IMR-90 (cell line): ENCODE results near the gene GRK5. TPM values are rescaled to one million over a fixed set of nuclear protein-coding genes. Genes with fewer than 3 reads are reported as not detected.
A peak's percentile ranks its signal among the peaks of the same experiment; 100 is the strongest.

Experiments used
- ATAC-seq: fragments of 200-7000 bp; cut with Tn5 transposase; 2 replicates; pipeline ENCODE4 v1.9.1; 2020; ENCODE audit warnings: low read depth, mild to moderate bottlenecking, moderate library complexity
- BruUV-seq: library from RNA; stranded (reverse); fragments of 400-500 nt; replicated peaks from 2 replicates; lab custom pipeline; 2021; lab: Mats Ljungman, UMichigan
- CTCF ChIA-PET: fragments of 300-600 bp; formaldehyde crosslinking; extraction: SDS; loops from one replicate; lab custom pipeline; 2021; ENCODE audit warnings: antibody characterized with exemption; lab: Yijun Ruan, JAX
- POLR2A ChIA-PET: fragments of 300-600 bp; sonication (Branson Sonifier 250); formaldehyde crosslinking; loops from one replicate; lab custom pipeline; 2022; ENCODE audit warnings: antibody characterized with exemption; ENCODE audit not compliant: unreplicated experiment; lab: Charles Lee
- DNase-seq: peaks from one replicate; pipeline ENCODE4 v3.0.0; 2013
- H2AFZ ChIP-seq: replicated peaks from 2 replicates; pipeline ENCODE3; 2013; ENCODE audit warnings: low read length, mild to moderate bottlenecking; ENCODE audit not compliant: poor library complexity
- H2AK5ac ChIP-seq: 2 replicates; pipeline ENCODE4 v1.6.1; 2013; ENCODE audit warnings: low read depth, low read length, inconsistent platforms
- H2AK9ac ChIP-seq: replicated peaks from 2 replicates; pipeline ENCODE3; 2013; ENCODE audit warnings: mild to moderate bottlenecking, low read depth, low read length, moderate library complexity; ENCODE audit not compliant: poor library complexity
- H2BK120ac ChIP-seq: 2 replicates; pipeline ENCODE4 v1.6.1; 2013; ENCODE audit warnings: low read depth, low read length, inconsistent platforms
- H2BK15ac ChIP-seq: 3 replicates; pipeline ENCODE4 v1.6.1; 2013; ENCODE audit warnings: low read depth, low read length, inconsistent platforms
- H2BK20ac ChIP-seq: 2 replicates; pipeline ENCODE4 v1.6.1; 2013; ENCODE audit warnings: low read depth, mild to moderate bottlenecking, inconsistent platforms, low read length, moderate library complexity
- H2BK5ac ChIP-seq: 2 replicates; pipeline ENCODE4 v1.6.1; 2013; ENCODE audit warnings: mild to moderate bottlenecking, low read depth, low read length, inconsistent platforms; ENCODE audit not compliant: poor library complexity, severe bottlenecking
- H3K14ac ChIP-seq: replicated peaks from 2 replicates; pipeline ENCODE4 v1.6.1; 2013; ENCODE audit warnings: low read depth, low read length, inconsistent platforms
- H3K18ac ChIP-seq: 2 replicates; pipeline ENCODE4 v1.6.1; 2013; ENCODE audit warnings: low read depth, low read length, control low read depth
- H3K23ac ChIP-seq: 2 replicates; pipeline ENCODE4 v1.6.1; 2013; ENCODE audit warnings: low read depth, low read length, inconsistent platforms
- H3K27ac ChIP-seq: 2 replicates; pipeline ENCODE4 v1.5.1; 2013; ENCODE audit warnings: mild to moderate bottlenecking, control low read depth, low read length; ENCODE audit not compliant: insufficient read depth
- H3K27me3 ChIP-seq: 2 replicates; pipeline ENCODE4 v1.6.1; 2013; ENCODE audit warnings: low read length; ENCODE audit not compliant: control insufficient read depth, insufficient read depth
- H3K36me3 ChIP-seq: 2 replicates; pipeline ENCODE4 v1.6.1; 2013; ENCODE audit warnings: low read length, mixed read lengths; ENCODE audit not compliant: control insufficient read depth, insufficient read depth
- H3K4ac ChIP-seq: 2 replicates; pipeline ENCODE4 v1.6.1; 2013; ENCODE audit warnings: low read depth, low read length, inconsistent platforms
- H3K4me1 ChIP-seq: 2 replicates; pipeline ENCODE4 v1.6.1; 2013; ENCODE audit warnings: low read length, mixed read lengths; ENCODE audit not compliant: control insufficient read depth, insufficient read depth
- H3K4me2 ChIP-seq: 2 replicates; pipeline ENCODE4 v1.6.1; 2013; ENCODE audit warnings: low read depth, mild to moderate bottlenecking, control low read depth, low read length, moderate library complexity
- H3K4me3 ChIP-seq: 2 replicates; pipeline ENCODE4 v1.5.1; 2013; ENCODE audit warnings: low read depth, mild to moderate bottlenecking, control low read depth, low read length, moderate library complexity; ENCODE audit not compliant: insufficient read depth
- H3K56ac ChIP-seq: 2 replicates; pipeline ENCODE4 v1.6.1; 2013; ENCODE audit warnings: low read length, inconsistent platforms; ENCODE audit not compliant: insufficient read depth; ENCODE audit errors: extremely low read depth
- H3K79me1 ChIP-seq, 2 experiments: 2 replicates each; pipeline ENCODE4 v1.6.1; 2013; ENCODE audit warnings: low read length in 2 of 2, inconsistent platforms in 1 of 2, low read depth in 1 of 2
- H3K9ac ChIP-seq: 2 replicates; pipeline ENCODE4 v1.6.1; 2013; ENCODE audit warnings: low read depth, low read length, control low read depth
- H3K9me1 ChIP-seq: 2 replicates; pipeline ENCODE4 v1.6.1; 2013; ENCODE audit warnings: low read length, inconsistent platforms; ENCODE audit not compliant: insufficient read depth
- H3K9me3 ChIP-seq: 2 replicates; pipeline ENCODE4 v1.6.1; 2013; ENCODE audit warnings: low read length; ENCODE audit not compliant: control insufficient read depth, insufficient read depth
- H4K20me1 ChIP-seq: 2 replicates; pipeline ENCODE4 v1.6.1; 2013; ENCODE audit warnings: low read length, inconsistent platforms; ENCODE audit not compliant: insufficient read depth
- H4K5ac ChIP-seq: 2 replicates; pipeline ENCODE4 v1.6.1; 2013; ENCODE audit warnings: mild to moderate bottlenecking, low read depth, low read length, control low read depth
- H4K8ac ChIP-seq, 2 experiments: 2 replicates each; pipeline ENCODE4 v1.6.1; 2013; ENCODE audit warnings: low read depth in 2 of 2, low read length in 2 of 2, control low read depth in 1 of 2, inconsistent platforms in 1 of 2
- H4K91ac ChIP-seq: 2 replicates; pipeline ENCODE4 v1.6.1; 2013; ENCODE audit warnings: low read depth, low read length, inconsistent platforms; ENCODE audit not compliant: insufficient read depth
- BHLHE40 ChIP-seq: fragments of 150-350 bp; IDR thresholded peaks from 2 replicates; pipeline ENCODE4 v1.6.1; 2016; ENCODE audit warnings: mild to moderate bottlenecking, low read depth, low read length
- CEBPB ChIP-seq: IDR thresholded peaks from 2 replicates; pipeline ENCODE4 v1.6.1; 2012; ENCODE audit warnings: low read depth, low read length, improper control_type of control experiment
- CHD1 ChIP-seq: IDR thresholded peaks from 2 replicates; pipeline ENCODE4 v1.6.1; 2012; ENCODE audit warnings: low read depth, low read length, improper control_type of control experiment
- CTCF ChIP-seq: conservative IDR thresholded peaks from 2 replicates; pipeline ENCODE4 v1.5.1; 2012; ENCODE audit warnings: mild to moderate bottlenecking, low read depth, low read length, improper control_type of control experiment
- ELK1 ChIP-seq: fragments of 150-350 bp; IDR thresholded peaks from 2 replicates; pipeline ENCODE4 v1.6.1; 2016; ENCODE audit warnings: low read depth, mild to moderate bottlenecking, low read length, moderate library complexity, borderline replicate concordance
- FOS ChIP-seq: fragments of 150-350 bp; IDR thresholded peaks from 2 replicates; pipeline ENCODE4 v1.6.1; 2016; ENCODE audit warnings: low read depth, low read length
- MAFK ChIP-seq: IDR thresholded peaks from 2 replicates; pipeline ENCODE4 v1.6.1; 2012; ENCODE audit warnings: low read depth, low read length, improper control_type of control experiment
- MAZ ChIP-seq: IDR thresholded peaks from 2 replicates; pipeline ENCODE4 v1.6.1; 2012; ENCODE audit warnings: low read depth, mild to moderate bottlenecking, low read length, improper control_type of control experiment, moderate library complexity, borderline replicate concordance
- MXI1 ChIP-seq: IDR thresholded peaks from 2 replicates; pipeline ENCODE4 v1.6.1; 2012; ENCODE audit warnings: low read depth, mild to moderate bottlenecking, low read length, moderate library complexity, borderline replicate concordance
- NFE2L2 ChIP-seq: fragments of 150-350 bp; IDR thresholded peaks from 2 replicates; pipeline ENCODE4 v1.6.1; 2016; ENCODE audit warnings: low read depth, mild to moderate bottlenecking, low read length
- POLR2A ChIP-seq: IDR thresholded peaks from 2 replicates; pipeline ENCODE4 v1.6.1; 2012; ENCODE audit warnings: mild to moderate bottlenecking, low read depth, low read length
- RAD21 ChIP-seq: IDR thresholded peaks from 2 replicates; pipeline ENCODE4 v1.6.1; 2012; ENCODE audit warnings: low read length, improper control_type of control experiment
- RCOR1 ChIP-seq: IDR thresholded peaks from 2 replicates; pipeline ENCODE4 v1.6.1; 2012; ENCODE audit warnings: mild to moderate bottlenecking, low read length, improper control_type of control experiment; ENCODE audit not compliant: insufficient replicate concordance
- RFX5 ChIP-seq: IDR thresholded peaks from 2 replicates; pipeline ENCODE4 v1.8.0; 2012; ENCODE audit warnings: low read depth, mild to moderate bottlenecking, low read length, moderate library complexity
- SMC3 ChIP-seq: fragments of 150-350 bp; IDR thresholded peaks from 2 replicates; pipeline ENCODE4 v1.6.1; 2016; ENCODE audit warnings: low read depth, mild to moderate bottlenecking, antibody characterized with exemption, low read length, moderate library complexity
- USF2 ChIP-seq: fragments of 150-350 bp; IDR thresholded peaks from 2 replicates; pipeline ENCODE4 v1.6.1; 2017; ENCODE audit warnings: mild to moderate bottlenecking, antibody characterized with exemption, low read length, low read depth
- WGBS, 2 experiments: methylation state at CpG; one replicate each; pipeline versions ENCODE4 v1.1.5 to v1.1.7; 2013; ENCODE audit warnings: missing lambda C conversion rate in 2 of 2; ENCODE audit not compliant: insufficient read length in 1 of 2; ENCODE audit errors: extremely low coverage in 2 of 2; 5-methylcytosine and 5-hydroxymethylcytosine counted together
- dilution Hi-C: fragments of 300-500 bp; cut with HindIII; formaldehyde crosslinking; loops from one replicate; pipeline ENCODE4 v1.14.3; 2018; ENCODE audit warnings: low sequenced_read_pairs; ENCODE audit not compliant: unreplicated experiment
- in situ Hi-C: fragments of 300-500 bp; cut with MboI; formaldehyde crosslinking; loops from 3 replicates; pipeline ENCODE4 v1.14.3; 2019; ENCODE audit warnings: low sequenced_read_pairs, inconsistent platforms, mixed read lengths
- intact Hi-C: fragments of 100-400 bp; cut with micrococcal nuclease; formaldehyde crosslinking; loops from 2 replicates; pipeline ENCODE4 v1.10.0; 2022
- polyA plus RNA-seq, 3 experiments: library from polyadenylated mRNA; depleted of rRNA; stranded (reverse); fragments of >200 nt; gene quantifications; 2 replicates each; pipeline ENCODE4 v1.2.3, GENCODE V29; 2012; ENCODE audit warnings: low replicate concordance in 1 of 3
- total RNA-seq: library from RNA; depleted of rRNA; stranded (reverse); fragments of >200 nt; gene quantifications from 2 replicates; pipeline ENCODE4 v1.2.3, GENCODE V29; 2012

The GRK5 gene
- total and polyA plus RNA-seq, 2 of the 4 experiments (the other 2 are of a cell fraction) = 12.9 to 16.3 TPM

- Histone ChIP-seq H3K4me2 (no peak overlapping the region), H3K23ac (no peak overlapping the region), H4K8ac (no peak overlapping the region), H3K18ac (no peak overlapping the region), H3K4me3 (no peak overlapping the region), H2AK5ac (peak overlapping the region; percentile 10), H2BK120ac (no peak overlapping the region), H2BK15ac (no peak overlapping the region), H3K79me1 (peaks cover 45 to 99% of the 10 kb centered on the region in 2 experiments), H3K36me3 (peaks cover 12% of the 10 kb centered on the region), H3K9me1 (peaks cover 42% of the 10 kb centered on the region), H3K4me1 (peaks cover 29% of the 10 kb centered on the region), H3K27me3 (no peaks in the 10 kb centered on the region), H3K56ac (no peak overlapping the region), H4K91ac (no peak overlapping the region), H3K14ac (no peak overlapping the region; the same call in 1 of the 2 replicates), H2AK9ac (no peak overlapping the region), H2AFZ (no peak overlapping the region), H4K20me1 (peaks cover 100% of the 10 kb centered on the region), H2BK20ac (no peak overlapping the region), H3K9me3 (no peaks in the 10 kb centered on the region), H3K27ac (peak overlapping the region; percentile 6; the same call in 1 of the 2 replicates), H3K4ac (no peak overlapping the region), H4K5ac (no peak overlapping the region), H2BK5ac (no peak overlapping the region), H3K9ac (no peak overlapping the region)
- ChIA-PET POLR2A (no interaction called here), CTCF (no interaction called here)
- WGBS, 2 experiments = no CpG with 5 or more reads among the region's 9 CpGs
- ATAC-seq (no peak), DNase-seq (no peak)
- intact Hi-C loops = no loop called here
- no peak for TF ChIP-seq CEBPB
- TF ChIP-seq MAZ = no peak
- TF ChIP-seq FOS = no peak
- TF ChIP-seq RAD21 = no peak
- no peak for TF ChIP-seq NFE2L2
- TF ChIP-seq USF2 = no peak
- TF ChIP-seq CTCF = no peak
- TF ChIP-seq RCOR1 = no peak
- no peak for TF ChIP-seq SMC3
- no peak for TF ChIP-seq CHD1
- TF ChIP-seq POLR2A = no peak
- no peak for TF ChIP-seq MAFK
- TF ChIP-seq RFX5 = no peak
- TF ChIP-seq BHLHE40 = no peak
- TF ChIP-seq ELK1 = no peak
- TF ChIP-seq MXI1 = no peak
- no TSS peak for BruUV-seq
- dilution Hi-C loops = no loop called here
- in situ Hi-C loops = no loop called here
Observed at GRCh38 chr10:119306514-119306951, 99.2 kb downstream of the GRK5 start.
